HG02981 (cell line): Measurements from ENCODE around the gene BAHCC1.
"Not testable (repeated sequence)": the region's sequence is repeated elsewhere in the genome, so short reads cannot be mapped to it uniquely, and the experiment has no call there.

Experiments used
- ATAC-seq: cut with Tn5 transposase; IDR thresholded peaks from one replicate; pipeline ENCODE4 v1.9.1; 2021; ENCODE audit warnings: mild to moderate bottlenecking, moderate library complexity; ENCODE audit not compliant: unreplicated experiment

BAHCC1 gene

DNA sequence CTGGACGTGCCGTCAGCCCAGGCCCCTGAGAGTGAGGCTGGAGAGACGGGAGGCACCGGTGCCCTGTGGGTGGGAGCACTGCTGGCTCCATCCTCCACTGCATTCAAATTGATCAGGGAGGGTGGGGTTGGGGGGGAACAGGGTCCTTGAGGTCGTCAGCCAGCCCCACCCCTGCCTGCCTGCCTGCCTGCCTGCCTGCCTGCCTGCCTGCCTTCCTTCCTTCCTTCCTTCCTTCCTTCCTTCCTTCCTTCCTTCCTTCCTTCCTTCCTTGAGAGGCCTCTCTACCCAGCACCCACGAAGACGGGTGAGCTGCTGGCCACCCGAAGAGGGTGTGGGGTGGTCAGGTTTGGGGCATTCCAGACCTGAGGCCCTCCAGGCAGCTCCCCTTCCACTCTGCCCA lies 16.0 kb downstream of the BAHCC1 start:
- no peak for ATAC-seq

DNA sequence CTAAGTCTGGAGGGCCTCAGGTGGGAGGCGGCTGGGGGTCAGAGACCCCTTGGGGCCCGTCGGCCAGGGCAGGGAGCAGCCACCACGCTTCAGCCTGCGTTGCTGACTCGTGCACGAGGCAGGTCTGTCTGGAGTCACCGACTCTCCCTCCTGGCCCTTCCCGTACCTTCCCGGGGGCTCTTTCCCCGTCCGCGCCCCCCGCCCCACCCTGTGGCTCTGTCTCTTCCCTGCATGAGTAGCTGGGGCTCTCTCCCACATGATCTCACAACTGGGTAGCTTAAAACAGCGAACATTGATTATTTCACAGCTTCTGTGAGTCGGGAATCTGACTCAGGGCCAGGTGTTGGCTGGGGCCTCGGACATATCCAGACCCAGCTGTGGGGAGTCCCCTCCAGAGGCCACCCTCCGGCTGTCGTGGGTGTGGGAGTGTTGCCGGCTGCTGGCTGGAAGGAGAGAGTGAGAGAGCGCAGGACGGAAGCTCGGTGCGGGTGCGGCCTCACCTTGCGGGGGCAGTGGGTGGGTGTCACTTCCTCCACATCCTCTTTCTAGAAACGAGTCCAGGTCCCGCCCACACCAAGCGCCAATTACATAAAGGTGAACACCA lies 17.3 kb downstream of the BAHCC1 start:
- no peak for ATAC-seq

GRCh38 chr17:81413497-81414135 lies 18.4 kb downstream of the BAHCC1 start:
- ATAC-seq: no peak

- ATAC-seq: no peak
Measured at GRCh38 chr17:81414756-81415516, 19.7 kb downstream of the BAHCC1 start.

DNA sequence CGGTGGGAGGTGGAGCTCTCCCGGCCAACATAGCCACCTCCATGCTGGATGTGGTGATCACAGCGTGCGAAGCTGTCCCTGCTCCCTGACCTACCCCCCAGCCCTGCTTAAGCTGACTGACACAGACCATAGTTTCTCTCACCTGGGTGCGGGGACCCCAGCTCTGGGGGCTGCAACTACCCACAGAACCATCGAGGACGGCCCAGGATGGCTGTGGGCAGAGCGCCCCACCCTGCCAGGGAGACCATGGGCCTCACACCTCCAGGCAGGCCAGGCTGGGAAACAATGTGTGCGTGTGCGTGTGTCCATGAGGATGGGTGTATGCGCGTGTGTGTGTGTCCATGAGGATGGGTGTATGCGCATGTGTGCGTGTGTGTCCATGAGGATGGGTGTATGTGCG lies 20.4 kb downstream of the BAHCC1 start:
- no peak for ATAC-seq

DNA sequence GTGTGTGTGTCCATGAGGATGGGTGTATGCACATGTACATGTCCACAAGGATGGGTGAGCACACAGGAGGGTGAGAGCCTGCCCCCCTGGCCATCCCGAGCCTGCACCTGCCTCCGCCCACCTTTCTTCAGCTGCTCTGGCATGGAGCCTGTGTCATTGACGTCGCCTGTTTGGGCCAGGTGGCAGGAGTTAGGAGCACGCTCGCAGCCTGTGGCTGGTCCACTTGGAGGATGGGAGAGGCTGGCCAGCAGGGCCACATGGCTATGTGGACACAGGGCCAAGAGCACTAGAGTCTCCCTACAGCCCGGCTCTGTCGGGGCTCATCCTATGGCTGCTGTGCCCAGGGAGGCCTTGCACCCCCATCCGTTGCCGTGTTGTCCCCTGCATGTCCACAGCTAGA lies 21.4 kb downstream of the BAHCC1 start:
- ATAC-seq: no peak

- ATAC-seq: no peak
Measured at GRCh38 chr17:81417049-81417878, 22.0 kb downstream of the BAHCC1 start.

GRCh38 chr17:81417879-81418709 lies 22.8 kb downstream of the BAHCC1 start:
- ATAC-seq: no peak

DNA sequence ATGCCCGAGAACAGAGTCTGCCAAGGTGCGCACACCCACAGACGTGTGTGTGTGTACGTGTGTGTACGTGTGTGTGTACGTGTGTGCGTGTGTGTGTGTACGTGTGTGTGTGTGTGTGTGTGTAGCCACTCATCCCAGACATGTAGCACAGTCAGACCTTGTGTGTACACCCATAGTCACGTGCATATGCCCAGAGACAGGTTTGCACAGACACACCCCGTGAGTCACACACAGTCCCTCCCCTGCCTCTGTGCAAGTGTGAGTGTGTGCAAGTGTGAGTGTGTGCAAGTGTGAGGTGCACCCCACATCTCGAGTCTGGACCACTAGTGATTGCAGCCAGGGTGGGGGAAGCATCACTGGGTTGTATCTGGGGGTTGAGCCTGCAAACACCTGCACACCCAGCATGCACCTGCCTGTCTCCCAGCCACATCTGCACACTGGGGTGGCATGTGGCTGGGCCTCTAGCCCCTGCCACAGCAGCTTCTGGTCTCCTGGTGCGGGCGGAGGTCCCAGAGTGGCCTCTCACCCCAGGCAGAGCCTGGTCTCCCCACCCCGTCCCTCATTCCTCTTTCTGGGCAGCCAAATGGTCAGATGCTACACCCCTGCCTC lies 23.6 kb downstream of the BAHCC1 start:
- no peak for ATAC-seq

- ATAC-seq: no peak
Measured at GRCh38 chr17:81419319-81419885, 24.1 kb downstream of the BAHCC1 start.

GRCh38 chr17:81419886-81420768 lies 24.9 kb downstream of the BAHCC1 start:
- no peak for ATAC-seq

- no peak for ATAC-seq
Measured at GRCh38 chr17:81420769-81421462, 25.7 kb downstream of the BAHCC1 start.

DNA sequence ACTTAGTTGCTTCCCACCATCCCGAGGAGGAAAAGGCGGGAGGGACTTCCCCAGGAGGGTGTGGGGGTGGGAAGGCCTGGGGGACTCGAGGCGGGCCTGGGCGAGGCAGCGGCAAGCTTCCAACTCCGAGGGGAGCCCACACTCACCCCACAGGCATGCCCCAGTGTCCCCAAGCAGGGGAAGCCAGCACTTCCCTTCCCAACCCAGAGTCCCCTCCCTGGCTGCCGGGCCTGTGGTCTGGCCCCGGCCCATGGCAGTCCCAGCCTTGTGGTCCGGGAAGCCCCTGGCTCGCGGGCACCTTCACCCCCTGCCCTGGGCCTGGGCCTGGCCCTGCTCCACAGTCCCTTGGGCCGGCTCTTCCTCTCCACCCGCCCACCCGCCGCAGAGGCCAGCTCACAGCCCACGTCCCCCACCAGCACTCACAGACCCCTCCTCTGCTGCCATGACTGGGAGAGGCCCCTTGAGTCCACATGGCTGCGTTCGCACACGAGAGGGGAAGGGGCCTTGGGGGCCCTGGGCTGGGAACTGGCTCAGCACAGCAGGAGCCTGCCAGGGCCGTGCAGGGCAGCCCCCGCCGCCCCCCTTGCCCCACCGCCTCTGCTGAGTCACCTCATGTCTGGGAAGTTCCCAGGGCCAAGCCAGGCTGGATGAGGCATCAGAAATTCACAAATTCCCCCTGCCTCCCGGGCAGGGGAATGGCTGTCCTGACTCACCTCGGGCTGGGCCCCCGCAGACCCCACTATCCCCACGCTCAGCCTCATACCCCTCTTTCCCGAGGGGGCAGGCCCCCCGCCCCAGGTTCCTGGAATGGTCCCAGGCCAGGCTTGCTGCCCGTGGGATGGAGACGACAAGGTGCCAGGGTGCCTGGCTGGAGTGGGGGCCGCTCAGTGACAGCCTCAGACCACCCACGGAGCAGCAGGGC lies 27.8 kb downstream of the BAHCC1 start:
- ATAC-seq: no peak

GRCh38 chr17:81423698-81424071 lies 28.4 kb downstream of the BAHCC1 start:
- ATAC-seq: no peak

- no peak for ATAC-seq
Measured at GRCh38 chr17:81424151-81425017, 29.1 kb downstream of the BAHCC1 start.

DNA sequence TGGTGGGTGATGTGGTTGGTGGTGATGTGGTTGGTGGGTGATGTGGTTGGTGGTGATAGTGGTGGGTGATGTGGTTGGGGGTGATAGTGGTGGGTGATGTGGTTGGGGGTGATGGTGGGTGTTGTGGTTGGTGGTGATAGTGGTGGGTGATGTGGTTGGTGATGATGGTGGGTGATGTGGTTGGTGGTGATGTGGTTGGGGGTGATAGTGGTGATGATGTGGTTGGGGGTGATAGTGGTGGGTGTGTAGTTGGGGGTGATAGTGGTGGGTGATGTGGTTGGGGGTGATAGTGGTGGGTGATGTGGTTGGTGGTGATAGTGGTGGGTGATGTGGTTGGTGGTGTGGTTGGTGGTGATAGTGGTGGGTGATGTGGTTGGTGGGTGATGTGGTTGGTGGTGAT lies 29.8 kb downstream of the BAHCC1 start:
- not testable (repeated sequence) for ATAC-seq
